NCI-H460 (cell line): ENCODE data around the gene KCNJ1. TPM values are rescaled to one million over a fixed set of nuclear protein-coding genes. Genes with fewer than 3 reads are reported as not detected.

ENCODE experiments used
- DNase-seq: peaks from one replicate; pipeline ENCODE4 v3.0.0-alpha.2; 2016; ENCODE audit warnings: low read depth; ENCODE audit errors: extremely low read depth
- total RNA-seq: library from RNA; depleted of rRNA; stranded (reverse); fragments of >200 nt; shearing (Covaris generic); gene quantifications from 2 replicates; pipeline ENCODE4 v1.2.3, GENCODE V29; 2014

The KCNJ1 gene
- total RNA-seq, 1 experiment from 2014 or later = not detected

- DNase-seq = no peak
These were observed 35.5 kb upstream of the KCNJ1 start for GRCh38 chr11:128902515-128903066.

GRCh38 chr11:128901653-128902514 lies 34.8 kb upstream of the KCNJ1 start:
- DNase-seq = no peak

GRCh38 chr11:128900468-128900867 lies 33.4 kb upstream of the KCNJ1 start:
- DNase-seq = no peak

- DNase-seq = no peak
These were observed 31.7 kb upstream of the KCNJ1 start for GRCh38 chr11:128898580-128899344.

DNA sequence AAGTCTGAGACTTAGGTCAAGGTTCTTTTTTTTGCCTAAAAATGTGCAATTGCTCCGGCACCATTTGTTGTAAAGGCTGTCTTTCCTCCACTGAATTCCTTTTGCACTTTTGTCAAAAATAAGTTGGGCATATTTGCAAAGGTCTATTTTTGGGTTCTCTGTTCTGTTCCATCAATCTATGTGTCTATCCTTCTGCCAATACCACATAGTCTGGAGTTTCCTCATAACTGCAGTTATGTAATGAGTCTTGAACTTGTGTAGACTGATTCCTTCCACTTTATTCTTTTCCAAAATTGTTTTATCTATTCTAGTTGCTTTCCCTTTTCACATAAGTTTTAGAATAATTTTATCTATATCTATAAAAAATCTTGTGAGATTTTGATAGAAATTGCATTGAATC lies 30.7 kb upstream of the KCNJ1 start:
- DNase-seq = no peak

DNA sequence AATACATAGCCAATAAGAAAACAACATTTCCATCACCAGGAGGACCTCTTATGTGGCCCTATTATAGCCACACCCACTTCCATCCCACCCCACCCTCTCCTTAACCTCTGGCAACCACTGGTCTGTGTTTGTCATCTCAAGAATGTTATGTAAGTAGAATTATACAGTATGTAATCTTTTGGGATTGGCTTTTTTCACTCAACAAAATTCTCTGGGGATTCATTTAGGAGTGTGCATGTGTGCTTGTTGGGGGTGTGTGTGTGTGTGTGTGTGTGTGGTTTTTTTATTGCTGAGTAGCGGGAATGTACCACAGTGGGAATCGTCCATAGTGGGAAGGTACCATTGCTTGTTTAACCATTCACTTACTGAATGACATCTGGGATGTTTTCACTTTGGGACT lies 29.3 kb upstream of the KCNJ1 start:
- DNase-seq = no peak

DNA sequence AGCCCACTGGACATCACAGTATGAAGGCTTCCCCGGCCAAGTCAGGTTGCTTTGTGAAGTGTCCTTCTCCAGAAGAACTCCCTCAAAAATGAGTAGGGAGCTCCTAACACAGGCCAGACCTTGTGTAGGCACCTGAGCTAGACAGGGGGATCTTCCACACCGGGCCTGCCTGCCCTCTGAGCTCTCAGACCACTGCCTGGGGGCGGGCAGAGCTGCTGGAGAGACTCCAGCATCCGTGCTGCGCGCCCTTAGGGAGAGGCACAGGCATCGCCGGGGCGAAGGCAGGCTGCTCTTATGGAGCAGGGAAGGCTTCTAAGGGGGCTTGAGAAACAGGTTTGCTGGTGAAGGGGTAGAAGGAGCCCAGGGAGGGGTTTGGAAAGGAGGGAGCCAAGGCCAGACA lies 28.4 kb upstream of the KCNJ1 start:
- DNase-seq = no peak

DNA sequence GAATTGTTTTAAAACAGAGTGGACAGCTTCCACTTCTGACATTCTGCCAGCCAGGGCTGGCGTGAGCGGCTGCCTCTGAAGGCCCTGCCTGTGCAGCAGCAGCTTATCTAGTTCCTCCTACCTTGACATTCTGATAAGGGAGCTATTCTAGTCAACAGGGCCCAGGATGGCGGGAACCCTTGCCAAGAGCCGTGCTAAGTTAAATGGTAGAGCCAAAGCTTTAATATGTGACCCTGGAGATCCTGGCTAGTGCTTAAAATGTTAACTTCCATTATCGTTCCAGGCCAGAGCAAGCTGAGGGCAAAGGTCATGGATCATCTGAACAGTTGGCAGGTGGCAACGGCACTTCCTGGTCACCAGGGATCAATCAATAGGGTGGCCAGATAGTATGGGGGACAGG lies 27.6 kb upstream of the KCNJ1 start:
- no peak for DNase-seq

DNA sequence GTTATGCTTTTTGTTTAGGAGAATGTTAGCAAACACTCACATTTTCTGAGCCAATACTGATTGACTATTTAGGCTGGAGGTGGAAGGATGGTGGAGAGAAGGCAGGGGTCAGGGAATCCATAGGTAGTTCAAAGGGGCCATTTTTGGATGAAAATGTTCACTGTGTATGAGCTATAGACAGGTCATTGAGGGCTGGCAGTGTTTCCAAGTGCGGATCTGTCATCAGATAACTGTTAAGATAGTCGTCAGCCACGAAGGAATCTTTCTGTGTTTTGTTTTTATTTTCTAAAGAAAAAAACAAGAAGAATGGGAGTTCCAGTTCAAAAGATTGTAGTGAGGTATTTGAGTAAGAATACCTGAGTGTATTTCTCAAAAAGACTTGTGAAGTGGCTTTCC lies 27.2 kb upstream of the KCNJ1 start:
- no peak for DNase-seq

DNA sequence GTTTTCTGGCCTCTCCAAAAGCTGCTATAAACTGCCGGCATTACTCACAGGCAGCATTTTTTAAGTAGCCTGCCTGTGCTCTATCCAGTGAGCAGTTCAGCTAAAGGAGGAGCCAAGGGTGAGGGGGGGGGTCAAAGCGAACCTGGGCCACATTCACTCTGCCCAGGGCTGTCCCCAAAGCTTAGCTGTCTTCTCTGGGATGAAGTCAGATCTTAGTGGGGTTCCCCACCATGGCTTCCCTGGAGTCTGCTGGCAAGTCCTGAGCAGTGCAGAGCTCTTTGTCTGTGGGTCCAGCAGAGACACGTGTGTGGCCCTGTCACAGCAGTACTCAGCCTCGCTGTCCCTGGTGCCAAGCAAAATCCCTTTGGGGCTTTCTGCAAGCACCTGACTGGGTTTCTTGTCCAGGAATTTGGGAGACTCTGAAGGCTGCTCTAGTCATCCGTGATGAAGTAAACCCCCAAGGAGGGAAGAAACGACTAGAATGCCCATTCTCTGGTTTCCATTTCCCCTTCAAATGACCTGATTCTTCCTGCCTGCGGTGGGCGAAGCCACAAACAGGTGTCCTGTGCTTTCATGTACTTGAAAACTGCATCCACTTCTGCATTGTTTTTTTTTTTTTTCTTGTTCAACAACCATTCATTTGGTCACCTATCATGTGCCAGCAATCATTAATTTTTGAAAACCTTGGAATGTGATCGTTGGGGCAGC lies 26.6 kb upstream of the KCNJ1 start:
- DNase-seq = no peak

GRCh38 chr11:128892866-128893565 lies 25.9 kb upstream of the KCNJ1 start:
- DNase-seq = no peak

- no peak for DNase-seq
These were observed 24.9 kb upstream of the KCNJ1 start for GRCh38 chr11:128891913-128892398.

DNA sequence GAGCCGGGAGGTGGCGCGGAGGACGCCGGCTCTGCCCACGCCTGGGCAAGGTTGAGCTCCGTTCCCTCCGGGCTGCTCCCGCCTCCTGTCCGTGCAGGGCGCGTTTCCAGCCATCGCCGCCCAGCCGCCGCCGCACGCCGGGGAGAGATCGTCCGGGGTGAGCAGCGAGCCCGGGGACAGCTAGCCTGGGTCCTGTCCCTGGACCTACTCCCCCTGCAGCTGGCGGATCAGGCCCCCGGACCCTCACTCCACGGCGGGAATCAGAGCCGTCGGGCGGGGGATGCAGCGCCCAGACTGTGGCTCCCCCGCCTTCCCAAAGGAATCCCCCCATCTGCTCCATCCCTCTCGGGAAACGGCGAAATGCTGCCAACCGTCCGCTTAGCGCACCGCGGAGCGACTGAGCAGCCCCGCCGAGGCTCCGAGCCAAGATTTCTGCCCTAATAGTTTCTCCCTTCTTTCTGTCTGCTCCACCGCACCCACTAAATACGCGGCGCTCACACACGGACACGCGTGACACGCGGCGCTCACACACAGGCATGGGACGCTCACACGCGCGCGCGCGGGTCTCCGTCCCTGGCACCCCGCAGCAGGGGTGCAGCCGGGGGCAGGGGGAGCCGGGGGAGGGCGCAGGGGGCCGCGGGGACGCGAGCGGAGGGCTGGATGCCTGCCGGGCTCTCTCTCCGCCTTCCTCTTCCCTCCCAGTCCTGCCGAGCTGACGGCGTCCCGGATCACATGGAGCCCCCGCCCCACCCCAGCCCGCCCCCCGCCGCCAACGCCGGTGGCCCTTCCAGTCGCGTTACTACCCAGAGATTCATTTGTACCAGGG lies 23.7 kb upstream of the KCNJ1 start, which contains the start of gene KCNJ5:
TSS of gene KCNJ5 (plus strand) at position 814 of the 826 bp plus-strand sequence. CDS start 19,918 bp downstream, outside the sequence.
- DNase-seq = no peak

DNA sequence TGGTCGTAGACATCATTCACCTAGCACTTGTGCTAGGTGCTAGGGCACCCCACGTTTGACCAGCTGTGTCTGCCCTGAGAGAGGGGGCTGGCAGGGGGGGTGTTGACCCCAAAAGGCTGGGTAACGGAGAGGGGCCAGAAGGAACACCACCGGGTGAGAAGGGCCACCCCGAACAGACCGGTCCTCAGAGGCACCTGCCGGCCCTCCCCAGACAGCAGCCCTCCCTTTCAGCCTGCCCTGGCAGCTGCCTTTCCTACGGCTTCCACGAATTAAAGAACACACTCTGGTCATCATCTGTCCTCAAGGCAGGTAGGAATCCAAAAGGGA lies 23.1 kb upstream of the KCNJ1 start:
- no peak for DNase-seq

GRCh38 chr11:128889657-128890213 lies 22.6 kb upstream of the KCNJ1 start:
- no peak for DNase-seq

DNA sequence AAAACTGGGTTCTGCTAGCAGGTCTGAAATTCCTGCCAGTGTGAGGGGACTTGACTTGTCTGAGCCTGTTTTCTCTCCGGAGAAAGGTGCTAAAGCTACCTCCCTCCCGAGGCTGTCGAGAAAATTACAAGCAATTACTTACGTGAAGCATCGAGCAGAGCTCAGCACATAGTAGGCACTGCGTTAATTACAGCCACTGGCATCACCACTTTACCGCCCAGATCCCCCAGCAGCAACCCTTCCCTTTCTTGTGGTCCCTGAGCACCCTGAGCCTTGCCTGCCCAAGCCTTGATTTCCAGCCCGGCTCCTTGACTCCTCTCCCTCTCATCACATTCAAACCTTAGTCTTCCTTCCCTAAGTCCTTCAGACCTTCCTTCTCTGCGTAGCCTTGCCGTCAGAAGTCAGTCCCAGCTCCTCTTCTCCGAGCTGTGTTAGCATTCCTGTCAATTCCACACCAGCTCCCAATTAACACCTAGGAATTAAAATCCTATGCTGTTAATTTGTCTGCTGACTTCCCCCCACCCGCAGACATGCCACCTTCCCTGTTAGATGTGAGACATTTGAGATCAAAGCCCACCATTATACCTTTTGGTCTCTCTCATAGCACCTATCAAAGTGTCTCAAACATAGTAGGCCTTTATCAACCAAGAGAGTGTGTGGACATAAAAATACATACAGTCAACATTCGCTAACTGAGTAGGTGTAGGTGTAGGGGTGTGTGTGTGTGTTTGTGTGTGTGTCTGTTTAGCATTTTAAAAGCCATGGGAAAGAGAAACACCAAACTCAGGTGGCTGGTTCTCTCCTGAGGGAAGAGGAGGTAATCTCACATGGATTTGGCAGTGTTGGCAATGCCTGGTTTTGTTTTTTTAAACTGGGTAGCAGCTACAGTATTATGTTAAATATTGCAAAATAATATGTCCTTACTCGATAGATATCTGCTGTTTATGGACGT lies 21.2 kb upstream of the KCNJ1 start:
- DNase-seq = no peak

DNA sequence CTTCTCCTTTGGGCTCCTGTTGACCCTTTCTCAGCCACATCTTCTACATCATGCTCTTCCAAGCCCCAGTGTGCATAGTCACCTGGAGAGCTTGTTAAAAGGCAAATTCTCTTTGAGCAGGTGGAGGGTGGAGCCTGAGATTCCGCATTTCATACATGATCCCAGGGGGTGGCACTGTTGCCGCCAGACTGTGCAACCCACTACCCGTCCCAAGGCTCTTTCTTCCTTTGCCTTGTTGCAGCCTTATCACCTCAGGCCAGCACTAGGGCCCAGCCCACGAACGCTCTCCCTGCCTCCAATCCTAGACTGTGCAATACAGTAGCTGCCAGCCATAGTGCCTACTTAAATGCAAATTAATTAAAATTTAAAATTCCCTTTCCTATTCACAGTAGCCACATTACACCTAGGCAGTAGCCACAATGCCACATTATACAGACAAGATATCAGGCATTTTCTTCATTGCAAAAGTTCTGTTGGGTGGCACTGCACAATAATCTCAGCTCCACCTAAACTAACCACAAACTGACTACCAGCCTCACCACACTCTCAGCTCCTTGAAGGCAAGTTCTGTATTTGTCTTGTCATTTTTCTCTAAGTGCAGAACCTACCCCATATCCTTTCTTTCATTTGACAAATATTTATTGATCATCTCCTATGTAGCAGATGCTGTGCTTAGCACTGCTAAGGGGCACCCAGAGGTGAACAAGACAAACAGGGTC lies 19.5 kb upstream of the KCNJ1 start:
- DNase-seq = no peak
